Measurements from ENCODE around the gene TBK1.

The TBK1 gene

DNA sequence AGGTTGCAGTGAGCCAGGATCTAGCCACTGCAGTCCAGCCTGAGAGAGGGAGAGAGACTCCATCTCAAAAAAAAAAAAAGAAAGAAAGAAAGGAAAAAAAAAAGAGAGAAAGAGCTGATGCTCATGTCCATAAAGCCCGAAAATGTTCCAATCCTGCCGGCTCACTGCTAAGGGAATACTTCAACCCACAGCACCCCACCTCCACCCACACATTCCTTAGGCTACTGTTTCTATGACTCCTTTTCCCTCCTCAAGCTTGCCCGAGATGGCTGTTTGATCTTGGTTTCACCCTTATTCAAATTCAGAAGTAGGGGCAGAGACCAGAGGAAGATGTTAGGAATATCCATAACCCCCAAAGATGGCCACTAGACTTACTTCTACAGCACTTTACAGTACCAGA is 98.8 kb downstream of the TBK1 start:
- DNase-seq: no peak

DNA sequence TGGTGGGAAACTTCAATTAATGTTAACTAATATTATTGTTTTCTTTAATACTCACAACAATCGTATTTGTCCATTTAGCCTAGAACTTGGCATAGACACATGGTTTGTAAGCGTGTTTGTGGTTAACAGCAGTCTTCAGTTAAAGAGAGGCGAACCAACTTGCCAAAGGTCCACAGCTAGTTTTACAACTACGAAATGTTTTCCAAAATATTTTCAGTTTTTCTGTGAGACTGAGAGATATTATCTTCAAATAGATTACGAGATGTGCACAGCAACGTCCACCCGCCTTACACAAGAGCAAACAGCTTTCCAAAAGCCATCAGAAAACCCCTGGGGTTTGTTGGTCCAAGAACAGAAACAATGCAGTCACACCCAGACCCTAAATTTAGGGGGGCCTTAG is 99.8 kb downstream of the TBK1 start:
- DNase-seq: no peak

Data from amniotic stem cell (primary cell).